H1 (cell line): ENCODE results near the gene MCAT. TPM values are rescaled to one million over a fixed set of nuclear protein-coding genes. Genes with fewer than 3 reads are reported as not detected.

ENCODE experiments used
- CTBP2 ChIP-seq: IDR thresholded peaks from 2 replicates; pipeline ENCODE4 v1.7.0; 2011; ENCODE audit warnings: borderline replicate concordance, mild to moderate bottlenecking, moderate library complexity, mixed read lengths, low read length; ENCODE audit not compliant: insufficient read depth, insufficient read length
- RBBP5 ChIP-seq: IDR thresholded peaks from 2 replicates; pipeline ENCODE4 v1.7.1; 2012; ENCODE audit warnings: low read depth, mild to moderate bottlenecking, inconsistent platforms, low read length, moderate library complexity, borderline replicate concordance
- polyA plus RNA-seq, 7 experiments: library from polyadenylated mRNA; depleted of rRNA in 3 of 7; stranded (reverse) in 5 of 7; unstranded in 2 of 7; fragments of >200 nt in 5 of 7; fragments of 200-250 nt in 2 of 7; gene quantifications; 1 replicate in 5 of 7; 2 replicates in 1 of 7; 4 replicates in 1 of 7; pipeline versions ENCODE4 v1.2.1 to v1.2.3, GENCODE V29; 2011 to 2013; ENCODE audit warnings: missing spikeins in 2 of 7, mixed read lengths in 2 of 7
- total RNA-seq: library from RNA; stranded (reverse); fragmentation: NEBNext Ultra II Directional; extraction: Animal tissue kit (Norgen Biotek cat#: 25700); gene quantifications from 2 replicates; pipeline ENCODE4 v1.2.1, GENCODE V29; 2021

The MCAT gene
- total and polyA plus RNA-seq, 2 of the 8 experiments (the other 6 are each of a cell fraction or from before 2014, with no cell fraction given) = 15.8 to 17.4 TPM

DNA sequence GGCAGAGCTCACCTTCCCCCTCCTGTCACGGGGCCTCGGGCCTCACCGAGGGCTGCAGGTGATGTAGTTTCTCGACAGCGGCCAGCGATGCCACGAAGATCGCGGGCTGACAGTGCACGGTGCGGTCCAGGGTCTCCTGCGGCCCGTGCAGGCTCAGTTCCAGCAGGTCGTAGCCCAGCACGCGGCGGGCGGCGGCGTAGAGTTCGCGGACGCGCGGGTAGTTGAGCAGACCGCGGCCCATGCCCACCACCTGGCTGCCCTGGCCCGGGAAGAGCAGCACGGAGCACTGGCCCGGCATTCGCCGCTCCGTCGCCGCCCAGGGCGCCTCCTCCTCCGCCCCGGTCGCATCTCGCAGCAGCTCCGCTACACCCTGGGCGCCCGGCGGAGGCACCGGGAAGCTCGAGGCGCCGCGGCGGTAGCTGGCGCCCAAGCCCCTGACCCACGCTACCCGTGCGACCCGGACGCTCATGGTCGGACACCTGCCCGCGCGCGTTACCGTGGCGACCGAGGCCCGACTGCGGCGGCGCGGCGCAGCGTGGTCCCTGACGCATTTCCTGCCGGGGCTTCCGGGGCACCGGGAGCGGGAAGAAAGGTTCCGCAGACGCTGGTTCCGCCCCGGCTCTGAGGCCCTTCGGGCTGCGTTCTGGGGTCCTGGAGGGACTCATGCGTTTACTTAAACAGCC lies at the start of gene MCAT (continued):
- TF ChIP-seq CTBP2 (no peak), RBBP5 (peak; percentile 93; the same call in 1 of the 2 replicates)
